Measurements from ENCODE around the gene ZNF276.

DNA sequence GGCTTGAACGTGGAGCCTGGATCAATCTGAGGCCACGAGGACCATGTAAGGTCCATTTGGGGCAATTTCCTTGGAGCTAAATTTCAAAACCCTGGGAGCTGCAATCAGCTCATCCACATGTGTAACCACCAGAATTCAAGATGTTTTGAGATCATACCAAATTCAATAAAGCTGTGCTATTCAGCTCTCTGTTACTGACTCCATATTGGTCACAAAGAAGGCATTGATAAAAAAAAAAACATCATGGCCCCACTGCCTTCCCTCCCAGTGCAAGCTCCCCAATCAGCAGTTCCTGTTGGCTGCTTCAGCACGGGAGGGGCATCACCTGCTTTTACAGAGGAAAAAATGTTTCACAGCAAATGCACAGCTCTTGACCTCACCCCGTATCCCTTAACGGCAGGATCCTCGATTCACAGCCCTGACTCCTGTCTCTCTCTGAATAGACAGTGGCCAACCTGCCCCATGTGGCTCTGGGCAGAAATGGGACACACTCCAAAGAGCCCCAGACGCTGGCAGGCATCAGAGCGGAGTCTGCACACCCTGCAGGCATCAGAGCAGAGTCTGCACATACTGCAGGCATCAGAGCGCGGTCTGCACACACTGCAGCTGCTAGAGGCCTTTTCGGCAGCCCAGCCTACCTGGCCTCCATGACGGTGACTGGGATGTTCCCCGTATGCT, 58.0 kb downstream of the ZNF276 start:
- TF ChIP-seq, protein P1, sequence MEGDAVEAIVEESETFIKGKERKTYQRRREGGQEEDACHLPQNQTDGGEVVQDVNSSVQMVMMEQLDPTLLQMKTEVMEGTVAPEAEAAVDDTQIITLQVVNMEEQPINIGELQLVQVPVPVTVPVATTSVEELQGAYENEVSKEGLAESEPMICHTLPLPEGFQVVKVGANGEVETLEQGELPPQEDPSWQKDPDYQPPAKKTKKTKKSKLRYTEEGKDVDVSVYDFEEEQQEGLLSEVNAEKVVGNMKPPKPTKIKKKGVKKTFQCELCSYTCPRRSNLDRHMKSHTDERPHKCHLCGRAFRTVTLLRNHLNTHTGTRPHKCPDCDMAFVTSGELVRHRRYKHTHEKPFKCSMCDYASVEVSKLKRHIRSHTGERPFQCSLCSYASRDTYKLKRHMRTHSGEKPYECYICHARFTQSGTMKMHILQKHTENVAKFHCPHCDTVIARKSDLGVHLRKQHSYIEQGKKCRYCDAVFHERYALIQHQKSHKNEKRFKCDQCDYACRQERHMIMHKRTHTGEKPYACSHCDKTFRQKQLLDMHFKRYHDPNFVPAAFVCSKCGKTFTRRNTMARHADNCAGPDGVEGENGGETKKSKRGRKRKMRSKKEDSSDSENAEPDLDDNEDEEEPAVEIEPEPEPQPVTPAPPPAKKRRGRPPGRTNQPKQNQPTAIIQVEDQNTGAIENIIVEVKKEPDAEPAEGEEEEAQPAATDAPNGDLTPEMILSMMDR (IDR thresholded peaks at IDR 0.05; ENCODE audit: borderline replicate concordance, extremely low read depth, low read length, poor library complexity, severe bottlenecking) = no peak
- TF ChIP-seq EZH2 (IDR thresholded peaks at IDR 0.05; ENCODE audit: borderline replicate concordance, low read depth, low read length, severe bottlenecking) = no peak
